GM21576 (cell line): Measurements from ENCODE around the gene TK1.
"Not testable (repeated sequence)": the region's sequence is repeated elsewhere in the genome, so short reads cannot be mapped to it uniquely, and the experiment has no call there.

ENCODE experiments used
- ATAC-seq: cut with Tn5 transposase; IDR thresholded peaks from one replicate; pipeline ENCODE4 v1.9.1; 2021; ENCODE audit warnings: mild to moderate bottlenecking, moderate library complexity; ENCODE audit not compliant: unreplicated experiment

TK1 gene

GRCh38 chr17:78154903-78155811 is 31.7 kb downstream of the TK1 start:
- peak; percentile 58 for ATAC-seq

DNA sequence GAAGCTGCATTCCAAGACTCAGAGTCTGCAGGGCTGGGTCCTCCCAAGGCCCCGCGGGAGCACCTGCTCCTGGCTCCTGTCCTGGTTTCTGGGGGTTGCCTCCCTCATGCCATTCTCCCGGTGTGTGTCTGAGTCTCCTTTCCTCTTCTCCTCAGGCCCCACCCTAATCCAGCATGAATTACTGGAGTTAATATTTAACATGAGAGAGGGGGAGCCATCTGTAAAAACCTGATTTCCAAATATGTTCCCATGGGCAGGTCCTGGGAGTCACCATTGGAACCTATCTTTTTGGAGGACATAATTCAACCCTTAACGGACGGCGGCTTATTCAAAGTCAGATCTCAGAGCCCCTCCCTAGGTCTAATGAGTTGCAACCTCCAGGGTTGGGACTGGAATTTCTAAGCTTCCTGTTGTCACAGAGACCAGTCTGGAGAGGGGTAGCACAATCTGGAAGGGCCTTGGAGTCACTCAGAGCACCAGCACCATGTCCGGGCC is 35.3 kb downstream of the TK1 start:
- ATAC-seq = no peak

DNA sequence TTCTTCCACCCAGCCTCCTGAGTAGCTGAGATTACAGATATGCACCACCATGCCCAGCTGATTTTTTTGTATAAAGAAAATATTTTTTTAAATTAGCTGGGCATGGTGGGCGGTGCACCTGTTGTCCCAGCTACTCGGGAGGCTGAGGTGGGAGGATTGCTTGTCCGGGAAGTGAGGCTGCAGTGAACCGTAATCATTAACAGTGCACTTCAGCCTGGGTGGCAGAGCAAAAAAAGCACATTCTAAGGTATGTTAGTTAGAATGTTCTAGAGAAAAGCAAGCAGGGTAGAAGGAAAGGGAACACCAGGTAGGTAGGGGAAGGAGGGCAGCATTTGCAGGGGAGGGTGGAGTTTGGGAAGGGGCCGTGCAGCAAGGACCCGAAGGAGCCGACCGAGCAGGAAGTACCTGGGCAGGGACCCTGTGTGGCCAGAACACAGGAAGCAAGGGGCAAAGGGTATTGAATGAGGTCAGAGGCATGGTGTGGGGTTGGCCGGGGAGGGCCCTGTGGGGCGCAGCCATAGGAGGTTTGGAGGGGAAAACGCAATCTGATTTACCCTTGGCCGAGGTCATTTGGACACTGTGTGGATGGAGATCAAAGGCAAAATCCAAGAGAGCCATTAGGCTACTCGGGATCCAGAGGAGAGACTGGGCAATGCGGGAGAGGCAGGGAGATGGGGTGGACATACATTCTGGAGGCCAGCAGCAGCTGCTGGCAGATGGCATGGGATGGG is 38.4 kb downstream of the TK1 start:
- no peak for ATAC-seq

DNA sequence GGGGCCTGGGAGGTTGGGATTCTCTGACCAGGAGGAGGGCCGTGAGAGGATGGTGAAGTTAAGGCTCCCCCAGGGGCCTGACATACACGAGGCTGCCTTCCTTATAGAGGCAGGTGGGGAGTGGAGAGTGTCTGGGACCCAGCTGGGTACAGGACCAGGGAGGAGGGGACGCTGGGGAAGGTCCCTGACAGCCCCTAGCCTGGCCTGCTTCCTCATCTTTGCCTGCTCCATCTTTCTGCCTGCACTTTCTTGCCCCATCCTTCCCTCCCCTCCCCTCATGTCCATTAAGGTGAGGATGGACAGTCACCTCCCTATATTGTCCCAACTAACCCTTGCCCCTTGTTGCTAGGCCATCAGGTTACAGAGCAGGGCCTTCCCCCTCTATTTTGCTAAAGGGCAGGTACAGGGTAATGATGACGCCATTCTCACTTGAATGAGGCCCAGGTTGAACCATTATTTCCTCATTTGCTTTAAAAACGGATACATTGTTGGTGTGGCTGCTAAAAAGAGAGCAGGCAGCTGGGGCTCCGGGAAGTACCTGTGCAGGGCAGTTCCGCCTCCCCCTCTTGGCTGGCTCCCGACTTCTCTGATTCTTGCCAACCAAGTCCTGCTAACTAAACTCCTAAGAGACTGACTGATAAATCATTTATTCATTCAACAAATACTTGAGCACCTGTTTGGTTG is 39.4 kb downstream of the TK1 start:
- ATAC-seq = peak; percentile 46

- no peak for ATAC-seq
Measured at GRCh38 chr17:78146881-78147280, 40.0 kb downstream of the TK1 start.

DNA sequence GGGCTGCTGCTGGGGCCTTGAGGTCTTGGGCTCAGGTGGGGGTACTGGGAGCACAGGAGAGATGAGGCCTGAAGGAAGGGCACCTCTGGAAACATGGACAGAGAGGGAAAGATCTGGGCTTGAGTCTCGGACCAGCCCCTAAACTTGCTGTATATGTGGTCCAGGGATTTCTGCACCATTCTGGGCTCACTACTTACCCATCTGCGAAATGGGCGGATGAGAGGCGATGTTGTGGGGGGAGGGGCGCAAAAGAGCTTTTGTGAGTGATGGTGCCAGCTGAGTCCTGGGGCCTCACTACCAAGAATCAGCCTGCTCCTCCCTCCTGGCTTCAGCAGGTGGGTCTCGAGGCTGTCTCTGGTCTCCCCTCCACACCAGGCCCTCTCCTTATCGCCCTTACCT is 40.4 kb downstream of the TK1 start:
- ATAC-seq = no peak

DNA sequence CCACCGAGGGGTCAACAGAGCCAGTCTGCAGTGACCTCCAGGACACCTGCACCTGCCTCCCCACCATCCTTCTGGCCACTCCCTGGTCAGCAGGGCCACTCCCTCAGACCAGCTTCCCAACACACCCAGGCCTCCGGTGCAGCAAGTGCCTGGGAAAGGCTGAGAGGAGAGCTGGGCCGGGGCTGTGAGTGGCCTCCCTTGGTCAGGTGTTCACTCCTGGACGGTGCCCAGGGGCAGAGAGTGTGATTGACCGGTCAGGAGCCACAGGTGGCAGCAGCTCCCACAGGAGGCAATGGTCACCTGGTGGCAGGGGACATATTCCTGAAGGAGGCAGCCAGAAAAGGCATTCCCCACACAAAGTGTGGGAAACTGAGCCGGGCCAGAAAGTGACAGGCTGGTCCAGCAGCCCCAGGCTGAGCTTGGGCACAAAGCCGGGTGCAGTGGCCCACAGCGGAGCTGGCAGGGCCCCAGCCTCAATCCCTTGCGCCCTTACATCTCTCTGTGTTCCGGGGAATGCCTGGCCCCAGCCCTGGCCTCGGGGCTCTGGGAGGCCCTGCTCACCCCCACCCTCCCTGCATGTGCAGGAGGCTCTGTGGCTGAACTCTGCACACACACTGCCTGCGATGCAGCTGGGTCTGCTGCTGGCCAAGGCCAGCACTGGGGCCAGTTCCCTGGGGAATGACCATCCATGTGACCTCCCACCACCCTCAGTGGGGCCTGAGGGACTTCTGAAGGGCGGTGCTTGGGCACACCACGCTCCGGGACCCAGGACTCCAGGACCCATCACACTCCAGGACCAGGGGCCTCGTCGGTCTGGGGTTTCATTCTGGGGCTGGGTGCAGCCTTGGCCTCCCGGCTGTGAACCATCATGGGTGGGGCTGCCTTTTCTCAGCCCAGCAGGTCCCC is 41.9 kb downstream of the TK1 start:
- ATAC-seq = no peak

DNA sequence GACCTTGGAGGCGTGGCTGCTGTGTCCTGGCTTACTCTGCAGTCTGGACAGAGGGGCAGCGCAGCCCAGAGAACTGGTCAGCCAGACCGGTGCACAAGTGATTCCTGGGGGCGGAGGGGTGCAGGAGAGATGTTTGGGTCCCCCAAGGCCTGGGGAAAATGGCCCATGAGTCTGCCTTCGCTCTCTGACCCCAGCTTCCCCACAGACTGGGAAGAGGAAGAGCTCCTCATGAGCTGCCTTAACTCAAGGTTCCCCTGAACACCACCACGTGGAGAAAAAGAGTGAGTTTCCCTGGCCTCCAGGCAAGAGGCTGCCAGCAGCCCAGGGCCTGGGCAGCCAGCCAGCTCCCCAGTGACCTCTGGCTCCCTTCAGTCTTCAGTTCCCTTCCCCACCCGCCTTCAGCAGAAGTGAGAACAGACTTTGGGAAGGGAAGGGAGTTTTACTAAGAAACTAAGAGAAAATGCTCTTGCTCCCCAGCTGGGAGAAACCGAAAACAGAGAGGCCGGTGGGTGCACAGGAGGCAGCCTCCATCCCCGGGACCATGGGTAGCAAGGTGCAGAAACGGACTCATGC is 42.6 kb downstream of the TK1 start:
- ATAC-seq = no peak

DNA sequence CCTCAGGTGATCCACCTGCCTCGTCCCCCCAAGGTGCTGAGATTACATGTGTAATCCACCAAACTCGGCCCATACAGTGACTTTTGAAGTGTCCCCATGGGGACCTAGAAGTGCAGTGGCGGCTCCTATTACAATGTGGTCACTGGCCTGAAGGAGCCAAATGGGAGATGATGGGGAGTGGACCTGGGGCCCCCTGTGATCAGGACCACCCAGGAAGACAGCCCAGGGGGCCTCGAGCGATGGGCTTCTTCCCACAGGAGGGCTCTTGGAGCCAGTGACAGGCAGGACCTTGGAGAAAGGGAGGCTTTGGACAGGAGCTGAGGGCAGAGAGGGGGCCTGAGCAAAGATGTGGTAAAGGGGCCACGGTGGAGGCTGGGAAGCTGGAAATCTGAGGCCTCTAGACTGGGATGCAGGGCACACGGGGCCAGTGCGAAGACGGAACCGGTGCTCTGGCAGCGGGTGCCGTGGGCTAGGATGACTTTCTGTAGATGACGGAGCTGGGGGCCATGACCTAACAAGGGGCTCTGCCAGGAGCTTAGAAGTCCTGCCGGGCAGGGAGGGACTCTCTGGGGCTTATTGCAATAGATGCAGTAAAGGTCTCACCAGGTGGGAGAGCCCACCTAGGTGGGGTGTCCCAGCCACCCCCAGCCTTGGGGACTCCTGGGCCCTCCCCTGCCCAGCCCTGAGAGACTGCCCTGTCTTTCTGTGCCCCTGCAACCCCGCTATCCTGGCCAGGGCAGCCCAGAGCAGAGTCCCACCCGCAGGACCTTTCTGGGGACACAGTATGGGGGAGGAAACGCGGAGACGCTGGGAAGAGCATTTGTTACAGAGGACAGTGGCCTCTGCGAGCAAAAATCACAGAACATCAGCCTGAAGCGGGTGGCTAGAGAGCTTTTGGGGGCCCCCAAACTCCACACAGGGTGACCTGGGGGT is 43.4 kb downstream of the TK1 start:
- no peak for ATAC-seq

GRCh38 chr17:78142119-78142861 is 44.6 kb downstream of the TK1 start:
- no peak for ATAC-seq

GRCh38 chr17:78141437-78142118 is 45.3 kb downstream of the TK1 start:
- ATAC-seq = no peak

- ATAC-seq = peak; percentile 70
Measured at GRCh38 chr17:78140169-78141051, 46.4 kb downstream of the TK1 start.

DNA sequence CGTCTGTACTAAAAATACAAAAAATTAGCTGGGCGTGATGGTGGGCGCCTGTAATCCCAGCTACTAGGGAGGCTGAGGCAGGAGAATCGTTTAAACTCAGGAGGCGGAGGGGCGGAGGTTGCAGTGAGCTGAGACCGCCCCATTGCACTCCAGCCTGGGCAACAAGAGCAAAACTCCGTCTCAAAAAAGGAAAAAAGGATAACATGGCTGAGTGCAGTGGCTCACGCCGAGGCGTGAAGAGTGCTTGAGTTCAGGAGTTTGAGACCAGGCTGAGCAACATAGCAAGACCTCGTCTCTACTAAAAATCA is 47.0 kb downstream of the TK1 start:
- not testable (repeated sequence) for ATAC-seq

DNA sequence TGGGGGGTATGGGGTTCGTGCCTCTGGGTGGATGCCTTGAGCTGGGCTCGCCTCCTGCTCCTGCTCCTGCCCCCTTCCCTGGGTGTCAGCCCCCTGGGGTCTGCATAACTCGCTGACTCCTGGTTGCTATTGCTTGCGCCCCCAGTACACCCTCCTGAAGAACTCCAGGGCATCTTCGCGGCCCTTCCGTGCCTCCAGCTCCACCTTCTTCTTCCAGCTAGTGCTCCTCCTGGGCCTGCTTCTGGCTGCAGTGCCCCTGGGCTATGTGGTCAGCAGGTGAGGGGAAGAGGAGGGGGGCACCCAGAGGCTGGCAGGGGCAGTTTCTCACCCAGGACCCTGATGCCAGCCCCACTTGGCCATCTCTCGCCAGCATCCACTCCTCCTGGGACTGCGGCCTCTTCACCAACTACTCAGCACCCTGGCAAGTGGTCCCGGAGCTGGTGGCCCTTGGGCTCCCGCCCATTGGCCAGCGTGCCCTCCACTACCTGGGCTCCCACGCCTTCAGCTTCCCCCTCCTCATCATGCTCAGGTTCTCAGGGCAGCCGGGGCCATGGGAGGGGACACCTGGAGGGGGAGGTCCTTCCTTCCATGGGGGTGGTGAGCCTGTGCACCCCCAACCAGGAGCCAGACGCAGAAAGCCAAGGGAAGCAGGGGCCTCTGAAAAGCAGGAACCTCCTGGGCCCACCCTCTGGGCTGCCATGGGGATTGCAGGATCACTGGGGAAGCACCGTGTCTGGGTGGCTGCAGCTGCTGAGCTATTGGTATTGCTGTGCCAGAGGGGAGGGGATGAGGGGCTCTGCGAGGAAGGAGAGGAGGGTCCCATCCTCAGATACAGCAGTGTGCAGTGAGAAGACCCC is 48.4 kb downstream of the TK1 start:
- ATAC-seq = no peak

DNA sequence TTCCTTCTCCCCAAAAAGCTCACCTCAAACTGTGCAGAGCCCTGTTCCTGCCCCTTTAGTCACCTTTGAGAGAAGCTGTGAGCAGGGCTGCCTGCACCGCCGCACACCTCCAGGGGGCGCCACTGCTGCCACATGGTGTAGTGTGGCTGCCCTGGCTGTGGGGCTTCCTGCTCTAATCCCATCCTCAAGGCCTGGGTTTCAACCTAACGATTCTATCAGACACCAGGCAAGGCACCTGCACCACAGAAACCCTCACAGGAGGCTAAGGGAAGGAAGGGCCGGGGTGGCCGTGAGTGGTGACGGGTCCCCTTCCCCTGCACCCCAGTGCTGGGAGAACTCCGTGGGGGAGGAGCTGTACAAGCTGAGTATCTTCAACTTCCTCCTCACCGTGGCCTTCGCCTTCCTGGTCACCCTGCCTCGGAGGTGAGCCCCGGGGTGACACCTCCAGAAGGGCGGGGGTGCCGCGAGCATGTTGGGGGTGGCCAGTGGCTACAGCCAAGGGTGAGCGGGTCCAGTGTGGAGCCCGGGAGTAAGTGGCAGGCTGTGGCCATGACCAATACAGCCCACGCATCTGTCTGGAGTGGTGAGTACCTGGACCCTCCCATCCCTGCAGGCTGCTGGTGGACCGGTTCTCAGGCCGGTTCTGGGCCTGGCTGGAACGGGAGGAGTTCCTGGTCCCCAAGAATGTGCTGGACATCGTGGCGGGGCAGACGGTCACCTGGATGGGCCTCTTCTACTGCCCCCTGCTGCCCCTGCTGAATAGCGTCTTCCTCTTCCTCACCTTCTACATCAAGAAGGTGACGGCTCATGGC is 49.3 kb downstream of the TK1 start:
- no peak for ATAC-seq
